ENCODE data around the gene DYNC1LI2.

- TF ChIP-seq NFYB (IDR thresholded peaks at IDR 0.05; ENCODE audit: insufficient read depth, low read depth, low read length) (no peak), CTCF (IDR thresholded peaks at IDR 0.05 in 2 of 3, conservative IDR thresholded peaks at IDR 0.05 in 1 of 3; ENCODE audit: control insufficient read depth in 2 of 3, extremely low read depth in 1 of 3, insufficient read depth in 1 of 3, low read depth in 3 of 3, low read length in 3 of 3) (no peak), MYC (IDR thresholded peaks at IDR 0.05; ENCODE audit: insufficient read depth, insufficient read length, insufficient replicate concordance, low read length, severe bottlenecking) (no peak), FOXK2 (IDR thresholded peaks at IDR 0.05) (no peak), POLR2AphosphoS2 (IDR thresholded peaks at IDR 0.05; ENCODE audit: low read depth, low read length) (no peak), MAX (IDR thresholded peaks at IDR 0.05; ENCODE audit: low read depth, low read length) (no peak), MLLT1 (IDR thresholded peaks at IDR 0.05) (no peak), GABPA (IDR thresholded peaks at IDR 0.05; ENCODE audit: low read depth) (no peak), EZH2 (IDR thresholded peaks at IDR 0.05; ENCODE audit: borderline replicate concordance, control insufficient read depth, low read depth, low read length) (no peak), TAF1 (IDR thresholded peaks at IDR 0.05; ENCODE audit: borderline replicate concordance, low read depth, low read length) (no peak), RFX5 (IDR thresholded peaks at IDR 0.05; ENCODE audit: low read depth, low read length) (no peak), JUND (IDR thresholded peaks at IDR 0.05; ENCODE audit: low read depth, low read length) (no peak)
Measured at GRCh38 chr16:66798161-66798560, 46.8 kb upstream of the DYNC1LI2 start.
